Activated naive CD8-positive, alpha-beta T cell treated with anti-CD3 and anti-CD28 coated beads, Interleukin-2, amount 10 ng/mL, durations not matched to agents 7 days and 5 days (primary cell): ENCODE results near the gene CEACAM6. TPM values are rescaled to one million over a fixed set of nuclear protein-coding genes. Genes with fewer than 3 reads are reported as not detected.

Experiments used
- ATAC-seq: fragments of 150-1000 bp; cut with Tn5 transposase; one replicate; pipeline ENCODE4 v1.10.0; 2021; ENCODE audit warnings: low read depth, moderate library complexity
- POLR2A ChIA-PET: fragments of 350-600 bp; sonication (Branson Sonifier 250); formaldehyde crosslinking; loops from one replicate; lab custom pipeline; 2021; ENCODE audit warnings: antibody characterized with exemption; lab: Charles Lee
- DNase-seq: peaks from one replicate; pipeline ENCODE4 v3.0.0; 2021
- H3K27ac Mint-ChIP-seq: one replicate; pipeline ENCODE4 v1.8.0; 2022; ENCODE audit warnings: mild to moderate bottlenecking, mixed read lengths
- H3K27me3 Mint-ChIP-seq: one replicate; pipeline ENCODE4 v1.8.0; 2022; ENCODE audit warnings: mild to moderate bottlenecking, moderate library complexity, mixed read lengths
- H3K36me3 Mint-ChIP-seq: one replicate; pipeline ENCODE4 v1.8.0; 2021; ENCODE audit warnings: mild to moderate bottlenecking, mixed read lengths
- H3K4me1 Mint-ChIP-seq: one replicate; pipeline ENCODE4 v1.8.0; 2021; ENCODE audit warnings: mixed read lengths
- H3K4me3 Mint-ChIP-seq: one replicate; pipeline ENCODE4 v1.8.0; 2022; ENCODE audit warnings: mild to moderate bottlenecking, moderate library complexity, mixed read lengths
- H3K9me3 Mint-ChIP-seq: one replicate; pipeline ENCODE4 v1.8.0; 2021; ENCODE audit warnings: mixed read lengths
- total RNA-seq, 2 experiments: library from RNA; stranded (reverse); gene quantifications; one replicate each; pipeline ENCODE4 v1.2.3, GENCODE V29; 2021

Gene CEACAM6
- total RNA-seq, 2 experiments from 2014 or later = not detected

DNA sequence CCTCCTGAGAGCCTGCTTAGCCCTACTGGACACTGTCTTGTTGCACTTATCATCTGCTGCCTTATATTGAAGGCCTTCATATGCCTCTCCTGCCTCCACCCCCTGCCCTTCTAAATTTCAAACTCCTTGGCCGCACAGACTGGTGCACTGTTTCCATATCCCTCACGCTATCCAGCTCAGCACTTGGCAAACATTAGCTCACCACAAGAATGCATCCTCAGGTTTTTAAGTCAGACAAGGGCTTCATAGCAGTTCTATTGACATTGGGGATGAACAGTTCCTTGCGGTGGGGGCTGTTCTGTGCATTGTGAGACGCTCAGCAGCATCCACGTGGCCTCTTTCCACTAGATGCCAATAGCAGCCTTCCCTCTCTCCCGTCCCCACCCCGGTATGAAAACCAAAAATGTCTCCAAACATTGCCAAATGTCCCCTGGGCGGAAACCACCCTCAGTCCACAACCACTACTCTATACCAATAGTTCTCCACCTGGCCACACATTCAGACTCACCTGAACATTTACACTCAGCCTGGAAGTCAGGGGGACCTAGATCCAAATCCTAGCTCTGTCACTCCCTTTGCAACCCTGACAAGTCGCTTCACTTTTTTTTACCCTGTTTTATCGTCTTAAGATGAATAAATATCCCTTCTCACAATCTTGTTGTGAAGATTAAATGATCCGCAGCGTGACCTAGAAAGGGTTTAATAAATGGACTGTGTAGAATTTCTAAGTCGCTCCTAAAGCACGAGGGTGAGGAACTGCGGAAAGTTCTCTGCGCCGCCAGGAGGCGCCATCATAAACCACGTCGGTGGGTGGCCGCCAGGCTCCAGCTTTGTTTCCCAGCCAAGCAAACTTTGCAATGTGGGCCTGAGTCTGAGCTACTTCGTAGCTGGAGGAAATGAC, 37.4 kb downstream of the CEACAM6 start:
- Mint-ChIP-seq H3K4me3 (no peak overlapping the region), H3K27ac (no peak overlapping the region), H3K9me3 (no peaks in the 10 kb centered on the region), H3K27me3 (peaks cover 55% of the 10 kb centered on the region), H3K4me1 (no peaks in the 10 kb centered on the region), H3K36me3 (no peaks in the 10 kb centered on the region)
- POLR2A ChIA-PET = interaction anchor here (0.6 to 1.6 kb wide), 2 partner anchors 23 to 29 kb away, joined by 3 read pairs; no protein-coding TSS in a partner anchor
- peak; percentile 39 for ATAC-seq
- peak; percentile 67 for DNase-seq

DNA sequence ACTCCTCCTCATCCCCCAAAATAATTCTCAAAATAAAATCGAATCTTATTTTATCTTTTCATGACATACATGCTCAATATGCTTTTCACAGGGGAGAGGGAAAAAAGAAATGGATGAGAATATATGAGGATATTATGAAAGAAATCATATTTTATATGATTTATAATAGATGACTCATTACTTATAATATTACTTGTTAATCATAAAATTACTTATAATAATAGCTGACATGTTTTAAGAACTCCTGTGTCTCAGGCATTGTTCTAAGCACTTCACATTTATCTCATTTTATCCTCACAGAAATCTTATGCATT, 38.0 kb downstream of the CEACAM6 start:
- ATAC-seq = no peak
- H3K9me3 Mint-ChIP-seq = no peaks in the 10 kb centered on the region
- H3K4me1 Mint-ChIP-seq = no peaks in the 10 kb centered on the region
- no peak overlapping the region for H3K4me3 Mint-ChIP-seq
- H3K27me3 Mint-ChIP-seq = peaks cover 57% of the 10 kb centered on the region
- H3K27ac Mint-ChIP-seq = no peak overlapping the region
- H3K36me3 Mint-ChIP-seq = no peaks in the 10 kb centered on the region
- DNase-seq = no peak
- POLR2A ChIA-PET = interaction anchor here (1.6 kb wide), 1 partner anchor 28 kb away, joined by 3 read pairs; no protein-coding TSS in a partner anchor

DNA sequence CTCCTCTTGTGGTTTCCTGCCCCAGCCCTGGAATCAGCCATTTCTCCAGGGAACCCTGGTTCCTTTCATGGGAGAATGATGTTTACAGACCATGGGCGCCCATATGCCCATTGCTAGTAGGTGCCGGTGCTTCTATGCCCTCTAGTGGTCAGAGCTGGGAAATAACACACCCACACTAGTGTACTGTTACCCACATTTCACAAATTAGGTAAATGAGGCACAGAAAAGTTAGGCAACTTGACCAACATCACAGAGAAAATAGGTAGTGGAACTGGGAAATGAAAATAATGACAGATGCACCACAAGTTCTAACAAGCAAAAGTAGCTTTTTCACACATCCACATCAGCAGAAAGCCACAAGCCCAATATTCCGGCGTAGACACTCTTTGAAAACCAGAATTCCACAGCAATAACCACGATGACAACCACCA, 39.7 kb downstream of the CEACAM6 start:
- DNase-seq (no peak), ATAC-seq (peak; percentile 92)
- Mint-ChIP-seq H3K4me3 (no peak overlapping the region), H3K4me1 (no peaks in the 10 kb centered on the region), H3K27me3 (peaks cover 47% of the 10 kb centered on the region), H3K27ac (no peak overlapping the region), H3K9me3 (no peaks in the 10 kb centered on the region), H3K36me3 (no peaks in the 10 kb centered on the region)
- POLR2A ChIA-PET = no interaction called here

DNA sequence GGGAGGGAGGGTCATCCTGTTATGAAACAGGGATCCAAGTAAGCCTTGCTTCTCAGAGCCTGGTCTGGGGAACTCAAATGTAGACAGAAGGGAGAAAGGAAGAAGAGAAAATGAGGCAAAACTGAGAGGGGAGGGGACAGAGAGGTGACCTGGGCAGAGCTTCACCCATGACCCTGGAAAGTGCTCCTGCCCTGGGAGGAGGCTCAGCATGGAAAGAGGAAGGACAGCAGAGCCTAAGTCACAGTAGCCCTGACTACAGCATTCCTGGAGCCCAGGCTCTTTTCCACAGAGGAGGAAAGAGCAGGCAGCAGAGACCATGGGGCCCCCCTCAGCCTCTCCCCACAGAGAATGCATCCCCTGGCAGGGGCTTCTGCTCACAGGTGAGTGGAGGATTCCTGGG, 41.0 kb downstream of the CEACAM6 start, which contains the start of gene CEACAM3:
TSS of gene CEACAM3 (plus strand) at position 226 of the 400 bp plus-strand sequence. CDS start at position 317, 91 bp downstream.
- H3K4me1 Mint-ChIP-seq = no peaks in the 10 kb centered on the region
- no peaks in the 10 kb centered on the region for H3K36me3 Mint-ChIP-seq
- H3K27ac Mint-ChIP-seq = no peak within 1 kb of the TSS
- DNase-seq = no peak
- ATAC-seq = no peak
- H3K27me3 Mint-ChIP-seq = peaks cover 45% of the 10 kb centered on the region
- no peak within 1 kb of the TSS for H3K4me3 Mint-ChIP-seq
- POLR2A ChIA-PET = interaction anchor here (0.7 kb wide), 1 partner anchor 1175 kb away, joined by 3 read pairs; no protein-coding TSS in a partner anchor
- no peaks in the 10 kb centered on the region for H3K9me3 Mint-ChIP-seq

DNA sequence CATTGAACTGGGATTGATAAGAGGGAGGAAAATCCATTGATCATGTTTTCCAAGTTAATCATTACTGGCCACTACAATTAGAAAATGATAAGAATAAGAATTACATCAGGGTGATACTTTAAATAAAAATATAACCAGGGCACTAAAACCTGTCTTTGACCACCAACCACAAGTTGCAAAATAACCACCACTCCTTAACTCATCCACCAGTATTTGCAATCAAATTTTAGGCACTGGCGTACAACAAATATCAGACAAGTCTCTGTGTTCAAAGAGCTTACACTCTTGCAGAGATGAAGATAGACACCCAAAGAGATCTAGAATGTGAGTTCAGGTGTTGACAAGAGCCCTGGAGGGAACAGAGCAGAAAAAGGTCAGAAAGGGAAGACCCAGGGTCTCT, 41.6 kb downstream of the CEACAM6 start:
- Mint-ChIP-seq H3K9me3 (no peaks in the 10 kb centered on the region), H3K4me1 (no peaks in the 10 kb centered on the region), H3K36me3 (no peaks in the 10 kb centered on the region), H3K27ac (no peak overlapping the region), H3K4me3 (no peak overlapping the region), H3K27me3 (peaks cover 40% of the 10 kb centered on the region)
- POLR2A ChIA-PET = no interaction called here
- DNase-seq (no peak), ATAC-seq (no peak)

DNA sequence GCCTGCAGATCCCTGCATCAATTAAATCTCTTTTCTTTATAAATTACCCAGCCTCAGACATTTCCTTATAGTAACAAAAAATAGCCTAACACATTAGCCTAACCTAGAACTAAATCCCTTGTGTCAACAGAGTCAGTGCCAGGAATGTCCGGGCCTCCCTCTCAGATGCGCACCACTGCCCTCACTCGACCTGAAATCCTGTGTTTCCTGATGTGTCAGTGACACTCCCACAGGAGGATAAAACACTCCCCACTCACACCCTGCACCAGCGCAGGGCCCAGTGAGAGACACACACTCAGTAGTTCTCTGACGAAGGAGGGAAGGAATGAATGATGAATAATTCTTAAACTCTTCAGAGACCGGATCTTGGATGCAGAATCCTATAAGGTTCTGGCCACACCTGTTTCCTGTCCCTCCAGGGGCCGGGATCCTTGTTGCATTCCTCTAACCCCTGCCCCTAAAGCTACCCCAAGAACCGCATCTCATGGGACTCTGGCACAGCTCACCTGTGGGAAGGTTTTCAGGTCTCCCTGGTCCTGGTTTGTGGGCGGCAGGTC, 44.2 kb downstream of the CEACAM6 start:
- ATAC-seq (no peak), DNase-seq (no peak)
- Mint-ChIP-seq H3K36me3 (no peaks in the 10 kb centered on the region), H3K27me3 (peaks cover 17% of the 10 kb centered on the region), H3K4me3 (no peak overlapping the region), H3K4me1 (peaks cover 11% of the 10 kb centered on the region), H3K27ac (no peak overlapping the region), H3K9me3 (no peaks in the 10 kb centered on the region)
- POLR2A ChIA-PET = no interaction called here

DNA sequence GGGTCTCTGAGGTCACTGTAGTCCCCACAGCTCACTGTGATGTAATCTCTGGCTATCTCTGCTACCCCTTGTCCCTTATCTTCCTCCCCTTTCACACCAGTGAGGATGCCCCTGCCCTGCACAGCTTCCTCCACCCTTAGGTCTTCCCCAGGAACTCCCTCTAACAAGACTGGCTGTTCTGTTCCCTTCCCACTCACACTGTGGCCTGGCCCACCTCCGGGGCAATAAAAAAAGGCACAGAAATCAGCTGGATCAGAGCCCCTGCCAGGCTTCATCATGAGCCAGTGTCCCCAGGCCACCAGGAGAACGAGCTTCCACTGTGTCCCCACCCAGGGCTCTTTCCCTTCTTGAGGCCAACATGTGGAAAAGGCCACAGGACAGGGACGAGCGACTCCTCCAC, 45.7 kb downstream of the CEACAM6 start:
- Mint-ChIP-seq H3K4me1 (peaks cover 16% of the 10 kb centered on the region), H3K27me3 (peaks cover 15% of the 10 kb centered on the region), H3K27ac (no peak overlapping the region), H3K36me3 (no peaks in the 10 kb centered on the region), H3K4me3 (no peak overlapping the region), H3K9me3 (no peaks in the 10 kb centered on the region)
- POLR2A ChIA-PET = no interaction called here
- ATAC-seq (no peak), DNase-seq (no peak)

DNA sequence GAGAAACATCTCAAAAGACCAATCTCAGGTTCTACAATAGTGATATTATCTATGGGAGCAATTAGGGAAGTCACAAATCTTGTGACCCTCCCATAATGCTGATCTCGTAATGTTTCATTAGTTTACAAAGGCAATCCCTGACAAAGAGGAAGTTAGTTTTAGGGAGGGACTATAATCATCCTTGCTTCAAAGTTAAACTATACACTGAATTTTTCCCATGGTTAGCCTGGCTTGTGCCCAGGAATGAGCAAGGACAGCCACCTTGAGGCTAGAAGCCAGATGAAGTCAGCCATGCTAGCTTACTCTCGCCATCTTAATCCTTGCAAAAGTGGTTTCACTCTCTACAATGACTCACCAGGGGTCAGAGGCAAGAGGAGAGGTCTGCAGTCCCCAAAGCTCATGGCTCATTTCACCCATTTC, 46.5 kb downstream of the CEACAM6 start:
- Mint-ChIP-seq H3K36me3 (no peaks in the 10 kb centered on the region), H3K4me3 (no peak overlapping the region), H3K27ac (no peak overlapping the region), H3K27me3 (peaks cover 8% of the 10 kb centered on the region), H3K4me1 (peaks cover 16% of the 10 kb centered on the region), H3K9me3 (no peaks in the 10 kb centered on the region)
- POLR2A ChIA-PET = no interaction called here
- ATAC-seq (no peak), DNase-seq (no peak)

DNA sequence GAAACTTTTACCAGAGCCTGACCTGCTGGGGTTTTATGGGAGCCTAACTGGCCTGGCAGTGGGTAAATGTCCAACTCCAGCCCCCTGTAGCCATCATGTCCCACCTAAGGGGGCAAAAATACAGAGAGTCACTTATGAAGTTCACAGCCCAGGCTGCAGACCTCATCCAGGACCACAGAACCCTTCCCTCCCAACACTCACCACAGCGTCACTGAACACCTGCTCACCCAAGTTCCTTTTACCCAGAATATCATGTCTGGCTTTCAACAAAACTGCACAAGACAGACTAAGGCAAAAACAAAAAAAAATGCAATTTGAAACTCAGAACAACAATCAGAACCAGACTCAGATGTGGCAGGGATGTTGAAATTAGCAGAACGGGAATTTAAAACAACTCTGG, 47.4 kb downstream of the CEACAM6 start:
- Mint-ChIP-seq H3K4me1 (peaks cover 16% of the 10 kb centered on the region), H3K27ac (no peak overlapping the region), H3K4me3 (no peak overlapping the region), H3K36me3 (no peaks in the 10 kb centered on the region), H3K27me3 (peaks cover 4% of the 10 kb centered on the region), H3K9me3 (no peaks in the 10 kb centered on the region)
- POLR2A ChIA-PET = no interaction called here
- DNase-seq (no peak), ATAC-seq (no peak)

DNA sequence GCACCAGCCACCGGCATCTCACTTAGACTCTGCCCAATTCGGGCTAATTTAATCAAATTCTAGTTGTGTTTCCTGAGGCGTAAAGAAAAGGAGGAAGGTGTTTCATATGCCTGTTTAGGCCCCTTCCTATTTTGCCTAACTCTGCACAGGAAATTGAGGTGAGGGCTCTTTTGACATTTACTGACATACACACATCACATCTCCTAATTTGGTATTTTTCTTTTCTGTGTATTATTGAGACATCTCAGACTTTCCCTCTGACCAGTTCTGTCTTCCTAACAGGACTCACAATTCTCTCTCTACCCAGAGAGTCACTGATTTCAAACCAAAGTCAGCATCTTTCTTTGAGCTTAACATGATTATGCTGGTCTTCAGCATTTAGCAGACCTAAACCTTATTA, 49.0 kb downstream of the CEACAM6 start:
- H3K36me3 Mint-ChIP-seq = no peaks in the 10 kb centered on the region
- peak overlapping the region; percentile 40 for H3K27ac Mint-ChIP-seq
- POLR2A ChIA-PET = interaction anchor here (0.7 kb wide), 1 partner anchor 22 kb away, joined by 3 read pairs; no protein-coding TSS in a partner anchor
- ATAC-seq (no peak), DNase-seq (no peak)
- no peak overlapping the region for H3K4me3 Mint-ChIP-seq
- peaks cover 5% of the 10 kb centered on the region for H3K27me3 Mint-ChIP-seq
- H3K9me3 Mint-ChIP-seq = no peaks in the 10 kb centered on the region
- peaks cover 16% of the 10 kb centered on the region for H3K4me1 Mint-ChIP-seq

DNA sequence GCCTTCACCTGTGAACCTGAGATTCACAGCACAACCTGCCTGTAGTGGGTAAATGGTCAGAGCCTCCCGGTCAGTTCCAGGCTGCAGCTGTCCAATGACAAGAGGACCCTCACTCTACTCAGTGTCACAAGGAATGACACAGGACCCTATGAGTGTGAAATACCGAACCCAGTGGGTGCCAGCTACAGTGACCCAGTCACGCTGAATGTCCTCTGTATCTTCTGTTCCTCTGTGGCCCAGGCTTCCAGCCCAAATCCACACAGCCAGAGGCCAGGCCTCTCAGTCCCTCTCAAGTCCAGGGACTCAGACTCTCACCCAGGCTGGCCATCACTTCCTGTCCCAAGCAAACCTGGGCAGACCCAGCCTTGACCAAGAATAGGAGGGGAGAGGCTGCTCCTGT, 51.8 kb downstream of the CEACAM6 start:
- peaks cover 8% of the 10 kb centered on the region for H3K27me3 Mint-ChIP-seq
- peaks cover 15% of the 10 kb centered on the region for H3K4me1 Mint-ChIP-seq
- no peak overlapping the region for H3K27ac Mint-ChIP-seq
- POLR2A ChIA-PET = no interaction called here
- no peaks in the 10 kb centered on the region for H3K9me3 Mint-ChIP-seq
- ATAC-seq (no peak), DNase-seq (no peak)
- no peaks in the 10 kb centered on the region for H3K36me3 Mint-ChIP-seq
- no peak overlapping the region for H3K4me3 Mint-ChIP-seq

DNA sequence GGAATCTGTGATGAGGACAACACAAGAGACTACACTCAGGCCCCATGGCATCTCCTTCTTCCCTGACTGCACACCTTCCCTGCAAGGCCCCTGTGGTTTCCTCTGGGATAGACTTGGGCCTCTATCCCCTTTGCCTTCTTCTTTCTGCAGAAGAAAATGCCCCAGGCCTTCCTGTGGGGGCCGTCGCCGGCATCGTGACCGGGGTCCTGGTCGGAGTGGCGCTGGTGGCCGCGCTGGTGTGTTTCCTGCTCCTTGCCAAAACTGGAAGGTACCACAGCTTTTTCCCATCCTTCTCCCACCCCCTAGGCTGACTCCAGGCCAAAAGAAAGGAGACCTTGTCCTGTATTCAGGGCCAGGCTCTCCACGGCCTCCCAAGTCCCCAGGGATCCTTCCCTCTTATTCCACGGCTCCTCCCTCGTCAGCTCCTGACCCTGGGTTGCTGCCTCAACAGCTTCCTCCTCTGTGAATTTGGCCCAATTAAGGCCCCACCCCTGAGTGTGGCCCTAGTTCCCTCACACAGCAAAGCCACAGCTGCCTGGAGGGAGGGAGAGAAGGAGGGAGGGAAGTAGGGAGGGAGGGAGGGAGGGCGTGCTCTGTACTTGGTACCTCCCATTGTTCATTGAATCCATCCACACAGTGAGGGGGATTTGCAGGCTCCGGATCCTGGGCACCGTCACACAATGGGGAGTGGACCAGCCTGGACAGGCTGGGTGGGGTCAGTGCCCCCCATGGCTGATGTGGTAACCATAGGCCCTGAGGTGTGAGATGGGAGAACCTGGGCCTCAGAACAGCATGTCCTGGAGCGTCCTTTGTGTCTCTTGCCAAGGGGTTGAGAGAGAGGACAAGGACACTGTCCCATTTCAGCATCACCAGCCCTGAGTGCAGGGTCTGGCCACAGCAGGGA, 53.6 kb downstream of the CEACAM6 start:
- H3K4me1 Mint-ChIP-seq = peaks cover 9% of the 10 kb centered on the region
- no peak overlapping the region for H3K27ac Mint-ChIP-seq
- DNase-seq (no peak), ATAC-seq (no peak)
- POLR2A ChIA-PET = no interaction called here
- H3K36me3 Mint-ChIP-seq = no peaks in the 10 kb centered on the region
- H3K9me3 Mint-ChIP-seq = no peaks in the 10 kb centered on the region
- H3K27me3 Mint-ChIP-seq = peaks cover 8% of the 10 kb centered on the region
- H3K4me3 Mint-ChIP-seq = no peak overlapping the region

DNA sequence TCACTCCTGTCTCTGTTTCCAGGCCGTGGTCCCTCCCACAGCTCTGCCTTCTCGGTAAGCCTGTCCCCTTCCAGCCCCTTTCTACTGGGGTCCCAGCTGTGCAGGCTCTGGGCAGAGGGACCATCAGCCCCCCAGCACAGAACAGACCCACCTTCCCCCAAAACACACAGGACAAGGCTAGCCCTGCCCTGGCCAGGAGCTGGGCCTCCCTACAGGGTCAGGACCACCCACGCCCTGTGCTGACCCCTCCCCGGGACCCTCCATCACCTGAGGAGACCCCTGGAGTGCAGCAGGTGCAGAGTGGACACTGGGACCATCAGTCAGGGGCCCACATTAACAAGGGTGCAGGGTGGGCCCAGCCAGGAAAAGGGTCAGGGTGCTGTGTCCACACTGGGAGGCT, 55.0 kb downstream of the CEACAM6 start:
- POLR2A ChIA-PET = no interaction called here
- H3K27ac Mint-ChIP-seq = no peak overlapping the region
- peaks cover 11% of the 10 kb centered on the region for H3K27me3 Mint-ChIP-seq
- ATAC-seq (no peak), DNase-seq (no peak)
- H3K4me3 Mint-ChIP-seq = no peak overlapping the region
- H3K9me3 Mint-ChIP-seq = no peaks in the 10 kb centered on the region
- peaks cover 8% of the 10 kb centered on the region for H3K4me1 Mint-ChIP-seq
- no peaks in the 10 kb centered on the region for H3K36me3 Mint-ChIP-seq
